ENCODE results near the gene DNAAF6.

DNAAF6 gene

GRCh38 chrX:107213477-107213876 is 7.1 kb downstream of the DNAAF6 start:
- DNase-seq (ENCODE audit: low spot score), result no peak
- peaks cover 4% of the 10 kb centered on the region for H3K27me3 Mint-ChIP-seq (ENCODE audit: low read depth)
- no peaks in the 10 kb centered on the region for H3K4me1 Mint-ChIP-seq (ENCODE audit: low read depth)
- no peaks in the 10 kb centered on the region for H3K9me3 Mint-ChIP-seq
- H3K4me3 Mint-ChIP-seq, result no peak overlapping the region
- H3K27ac Mint-ChIP-seq, result no peak overlapping the region
- H3K36me3 Mint-ChIP-seq (ENCODE audit: low read depth), result no peaks in the 10 kb centered on the region

GRCh38 chrX:107226757-107227156 is 20.3 kb downstream of the DNAAF6 start:
- no peak for DNase-seq (ENCODE audit: low spot score)
- Mint-ChIP-seq H3K27ac (no peak overlapping the region), H3K4me1 (ENCODE audit: low read depth) (no peaks in the 10 kb centered on the region), H3K27me3 (ENCODE audit: low read depth) (no peaks in the 10 kb centered on the region), H3K4me3 (no peak overlapping the region), H3K36me3 (ENCODE audit: low read depth) (no peaks in the 10 kb centered on the region), H3K9me3 (no peaks in the 10 kb centered on the region)

- H3K4me1 Mint-ChIP-seq (ENCODE audit: low read depth), result no peaks in the 10 kb centered on the region
- H3K27me3 Mint-ChIP-seq (ENCODE audit: low read depth), result no peaks in the 10 kb centered on the region
- H3K36me3 Mint-ChIP-seq (ENCODE audit: low read depth), result no peaks in the 10 kb centered on the region
- no peaks in the 10 kb centered on the region for H3K9me3 Mint-ChIP-seq
- H3K4me3 Mint-ChIP-seq, result no peak overlapping the region
- no peak overlapping the region for H3K27ac Mint-ChIP-seq
- no peak for DNase-seq (ENCODE audit: low spot score)
Measured at GRCh38 chrX:107227780-107228485, 21.5 kb downstream of the DNAAF6 start.

GRCh38 chrX:107228486-107228819 is 22.0 kb downstream of the DNAAF6 start:
- Mint-ChIP-seq H3K9me3 (no peaks in the 10 kb centered on the region), H3K27ac (no peak overlapping the region), H3K4me1 (ENCODE audit: low read depth) (no peaks in the 10 kb centered on the region), H3K27me3 (ENCODE audit: low read depth) (no peaks in the 10 kb centered on the region), H3K4me3 (no peak overlapping the region), H3K36me3 (ENCODE audit: low read depth) (no peaks in the 10 kb centered on the region)
- no peak for DNase-seq (ENCODE audit: low spot score)

DNA sequence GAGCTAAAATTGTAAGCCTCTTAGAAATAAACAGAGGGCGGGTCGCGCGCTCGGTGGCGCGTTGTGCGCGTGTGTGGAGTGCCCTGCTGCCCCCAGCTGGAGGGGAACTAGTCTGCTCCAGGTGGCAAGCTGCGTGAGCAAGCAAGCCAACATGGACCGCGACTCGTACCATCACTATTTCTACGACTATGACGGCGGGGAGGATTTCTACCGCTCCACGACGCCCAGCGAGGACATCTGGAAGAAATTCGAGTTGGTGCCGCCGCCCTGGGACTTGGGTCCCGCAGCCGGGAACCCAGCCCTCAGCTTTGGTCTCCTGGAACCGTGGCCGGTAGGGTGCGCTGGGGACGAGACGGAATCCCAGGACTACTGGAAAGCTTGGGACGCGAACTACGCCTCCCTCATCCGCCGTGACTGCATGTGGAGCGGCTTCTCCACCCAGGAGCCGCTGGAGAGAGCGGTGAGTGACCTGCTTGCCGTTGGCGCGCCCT is 66.1 kb downstream of the DNAAF6 start:
- Mint-ChIP-seq H3K4me3 (no peak overlapping the region), H3K4me1 (ENCODE audit: low read depth) (no peaks in the 10 kb centered on the region), H3K9me3 (no peaks in the 10 kb centered on the region), H3K27ac (no peak overlapping the region), H3K36me3 (ENCODE audit: low read depth) (no peaks in the 10 kb centered on the region), H3K27me3 (ENCODE audit: low read depth) (peaks cover 9% of the 10 kb centered on the region)
- DNase-seq (ENCODE audit: low spot score), result no peak

GRCh38 chrX:107273795-107274194 is 67.4 kb downstream of the DNAAF6 start:
- Mint-ChIP-seq H3K36me3 (ENCODE audit: low read depth) (no peaks in the 10 kb centered on the region), H3K27me3 (ENCODE audit: low read depth) (peaks cover 9% of the 10 kb centered on the region), H3K4me3 (no peak overlapping the region), H3K27ac (no peak overlapping the region), H3K9me3 (no peaks in the 10 kb centered on the region), H3K4me1 (ENCODE audit: low read depth) (no peaks in the 10 kb centered on the region)
- no peak for DNase-seq (ENCODE audit: low spot score)

DNA sequence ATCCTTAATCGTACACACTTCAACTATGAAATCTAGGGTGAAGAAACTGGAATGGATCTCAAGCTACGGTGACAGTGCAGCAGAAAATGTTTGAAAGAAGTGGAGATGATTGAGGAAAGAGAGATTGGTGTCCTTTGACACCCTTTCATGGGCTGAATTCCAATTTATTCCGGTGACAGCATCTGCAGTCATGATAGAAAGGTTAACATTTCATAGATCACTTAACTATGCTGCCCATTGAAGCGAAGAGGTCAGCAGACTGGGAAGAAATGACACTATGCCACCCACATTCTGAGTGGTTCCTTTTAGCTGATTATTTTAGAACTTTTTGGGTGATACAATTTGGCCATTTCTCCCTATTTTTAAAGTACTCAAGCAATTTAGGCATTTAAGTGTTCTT is 82.3 kb downstream of the DNAAF6 start:
- no peaks in the 10 kb centered on the region for H3K4me1 Mint-ChIP-seq (ENCODE audit: low read depth)

DNA sequence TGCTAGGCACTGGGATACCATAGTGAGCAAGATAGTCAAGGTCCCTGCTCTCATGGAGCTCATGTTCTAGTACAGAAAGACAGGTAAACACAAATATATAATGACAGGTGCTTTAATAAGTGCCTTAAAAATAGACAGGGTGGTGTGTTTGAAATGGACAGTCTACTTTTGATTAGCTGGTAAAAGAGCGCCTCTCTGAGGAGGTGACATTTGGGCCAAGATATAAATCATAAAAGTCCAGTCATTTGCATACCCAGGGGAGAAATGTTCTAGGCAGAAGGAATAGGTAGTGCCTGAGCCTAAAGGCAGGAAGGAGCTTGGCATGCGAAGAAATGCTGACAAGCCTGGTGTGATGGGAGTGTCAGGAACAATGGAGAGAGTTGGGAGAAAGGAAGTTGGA is 83.6 kb downstream of the DNAAF6 start:
- Mint-ChIP-seq H3K27me3 (ENCODE audit: low read depth) (no peaks in the 10 kb centered on the region), H3K4me3 (no peak overlapping the region), H3K27ac (no peak overlapping the region), H3K9me3 (no peaks in the 10 kb centered on the region), H3K36me3 (ENCODE audit: low read depth) (no peaks in the 10 kb centered on the region), H3K4me1 (ENCODE audit: low read depth) (no peaks in the 10 kb centered on the region)
- DNase-seq (ENCODE audit: low spot score), result no peak

More for the DNA sequence above, 82.3 kb downstream of the DNAAF6 start:
- Mint-ChIP-seq H3K36me3 (ENCODE audit: low read depth) (no peaks in the 10 kb centered on the region), H3K27me3 (ENCODE audit: low read depth) (no peaks in the 10 kb centered on the region), H3K27ac (no peak overlapping the region), H3K9me3 (no peaks in the 10 kb centered on the region), H3K4me3 (no peak overlapping the region)
- DNase-seq (ENCODE audit: low spot score), result no peak

- Mint-ChIP-seq H3K36me3 (ENCODE audit: low read depth) (no peaks in the 10 kb centered on the region), H3K27me3 (ENCODE audit: low read depth) (no peaks in the 10 kb centered on the region), H3K9me3 (no peaks in the 10 kb centered on the region)
Measured at GRCh38 chrX:107293056-107293455, 86.6 kb downstream of the DNAAF6 start.

More at GRCh38 chrX:107293056-107293455, 86.6 kb downstream of the DNAAF6 start:
- Mint-ChIP-seq H3K27ac (no peak overlapping the region), H3K4me1 (ENCODE audit: low read depth) (no peaks in the 10 kb centered on the region), H3K4me3 (no peak overlapping the region)
- no peak for DNase-seq (ENCODE audit: low spot score)
